ENCODE results near the gene DLG3. TPM values are rescaled to one million over a fixed set of nuclear protein-coding genes. Genes with fewer than 3 reads are reported as not detected.

DLG3 gene
- total RNA-seq, 1 experiment from 2014 or later: 71.2 TPM

GRCh38 chrX:70479922-70480659, 35.5 kb downstream of the DLG3 start:
- no peak overlapping the region for H3K27ac ChIP-seq (ENCODE audit: insufficient read length, low read depth, low read length)
- peaks cover 22 to 45% (median 33%) of the 10 kb centered on the region in 3 experiments for H3K36me3 Mint-ChIP-seq (ENCODE audit: insufficient read depth in 1 of 3, low read depth in 3 of 3)
- peak overlapping the region in 2 of 3 experiments; percentile 10 to 77; a peak in 2 of 7 replicates for H3K27ac Mint-ChIP-seq
- H3K27me3 Mint-ChIP-seq (ENCODE audit: low read depth): no peaks in the 10 kb centered on the region
- H4K91ac ChIP-seq (ENCODE audit: insufficient read length, low read depth, low read length): no peak overlapping the region
- H3T11ph ChIP-seq (ENCODE audit: low read length): no peak overlapping the region
- H3K9me3 Mint-ChIP-seq: peaks cover 62 to 71% of the 10 kb centered on the region in 2 experiments
- no peak overlapping the region for H2BK5ac ChIP-seq (ENCODE audit: insufficient read length, low read length)
- TF ChIP-seq, protein P1, sequence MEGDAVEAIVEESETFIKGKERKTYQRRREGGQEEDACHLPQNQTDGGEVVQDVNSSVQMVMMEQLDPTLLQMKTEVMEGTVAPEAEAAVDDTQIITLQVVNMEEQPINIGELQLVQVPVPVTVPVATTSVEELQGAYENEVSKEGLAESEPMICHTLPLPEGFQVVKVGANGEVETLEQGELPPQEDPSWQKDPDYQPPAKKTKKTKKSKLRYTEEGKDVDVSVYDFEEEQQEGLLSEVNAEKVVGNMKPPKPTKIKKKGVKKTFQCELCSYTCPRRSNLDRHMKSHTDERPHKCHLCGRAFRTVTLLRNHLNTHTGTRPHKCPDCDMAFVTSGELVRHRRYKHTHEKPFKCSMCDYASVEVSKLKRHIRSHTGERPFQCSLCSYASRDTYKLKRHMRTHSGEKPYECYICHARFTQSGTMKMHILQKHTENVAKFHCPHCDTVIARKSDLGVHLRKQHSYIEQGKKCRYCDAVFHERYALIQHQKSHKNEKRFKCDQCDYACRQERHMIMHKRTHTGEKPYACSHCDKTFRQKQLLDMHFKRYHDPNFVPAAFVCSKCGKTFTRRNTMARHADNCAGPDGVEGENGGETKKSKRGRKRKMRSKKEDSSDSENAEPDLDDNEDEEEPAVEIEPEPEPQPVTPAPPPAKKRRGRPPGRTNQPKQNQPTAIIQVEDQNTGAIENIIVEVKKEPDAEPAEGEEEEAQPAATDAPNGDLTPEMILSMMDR (conservative IDR thresholded peaks at IDR 0.05): no peak
- no peak overlapping the region for H2BK12ac ChIP-seq (ENCODE audit: insufficient read length, low read depth, low read length)
- H3K18ac ChIP-seq (ENCODE audit: insufficient read length, low read depth, low read length): no peak overlapping the region
- H2AFZ ChIP-seq (ENCODE audit: low read length): no peak overlapping the region
- H3K4me1 Mint-ChIP-seq: peaks cover 75 to 87% of the 10 kb centered on the region in 2 experiments
- no peaks in the 10 kb centered on the region for H4K20me1 ChIP-seq (ENCODE audit: control insufficient read depth, insufficient read depth, insufficient read length)
- H3K23me2 ChIP-seq (ENCODE audit: insufficient read length, low read depth, low read length, poor library complexity, severe bottlenecking): no peaks in the 10 kb centered on the region
- no peak overlapping the region for H3K4ac ChIP-seq (ENCODE audit: low read depth, low read length)
- peak overlapping the region in 1 of 2 experiments; percentile 38; a peak in 2 of 5 replicates for H3K4me3 Mint-ChIP-seq
- no peak overlapping the region for H3K4me2 ChIP-seq (ENCODE audit: insufficient read depth, insufficient read length, low read length)
- H3K9me3 ChIP-seq (ENCODE audit: control insufficient read depth, low read depth, low read length): peaks cover 34% of the 10 kb centered on the region
- peaks cover 6% of the 10 kb centered on the region for H3K79me1 ChIP-seq (ENCODE audit: insufficient read depth, low read depth, low read length, poor library complexity, severe bottlenecking)
- no peak overlapping the region for H4K5ac ChIP-seq (ENCODE audit: insufficient read length, low read depth, low read length)
- peaks cover 12% of the 10 kb centered on the region; the same call in 1 of the 2 replicates for H3K4me1 ChIP-seq (ENCODE audit: insufficient read depth, low read length)
- H3K23ac ChIP-seq (ENCODE audit: insufficient read length, low read depth, low read length): no peak overlapping the region
- peak; percentile 36 for DNase-seq
- H2BK20ac ChIP-seq (ENCODE audit: low read depth, low read length, poor library complexity, severe bottlenecking): no peak overlapping the region
- H4K8ac ChIP-seq (replicated peaks; ENCODE audit: insufficient read length, low read depth, low read length): no peak overlapping the region
- H2BK120ac ChIP-seq (ENCODE audit: low read depth, low read length, poor library complexity, severe bottlenecking): no peak overlapping the region
- H2BK15ac ChIP-seq (ENCODE audit: low read depth, low read length): no peak overlapping the region
- no peaks in the 10 kb centered on the region for H3K27me3 ChIP-seq (ENCODE audit: insufficient read depth, low read length)
- H3K79me2 ChIP-seq (ENCODE audit: insufficient read depth, low read length): no peaks in the 10 kb centered on the region
- no peak overlapping the region for H3K56ac ChIP-seq (ENCODE audit: insufficient read length, low read depth, low read length)
- no CpG with 5 or more reads among the region's 6 CpGs for WGBS (ENCODE audit: extremely low coverage, insufficient read length, low lambda C conversion rate)
- no peak overlapping the region for H3K14ac ChIP-seq (ENCODE audit: insufficient read depth, low read length)
- no peak overlapping the region for H2AK5ac ChIP-seq (ENCODE audit: insufficient read length, low read length)
- no peak overlapping the region for H3K9ac ChIP-seq (ENCODE audit: extremely low read depth, insufficient read length, low read length)

Measured in H9 (cell line).